ENCODE results near the gene CCDC172. TPM values are rescaled to one million over a fixed set of nuclear protein-coding genes. Genes with fewer than 3 reads are reported as not detected.

Gene CCDC172
- total and polyA plus RNA-seq, 3 donors from 2014 or later = 6.7 to 31.4 (median 7.3) TPM

GRCh38 chr10:116410351-116410750 lies 86.1 kb downstream of the CCDC172 start:
- WGBS, 2 donors = 84 to 86% methylated on average over 5 of the region's 5 CpGs
- no peak for DNase-seq
- TF ChIP-seq POLR2A (IDR thresholded peaks at IDR 0.05) (no peak), CTCF (IDR thresholded peaks at IDR 0.05) (no peak)

GRCh38 chr10:116417821-116418220 lies 93.6 kb downstream of the CCDC172 start:
- Histone ChIP-seq H3K9me3 (no peaks in the 10 kb centered on the region), H3K4me3 (no peak overlapping the region), H3K27ac (no peak overlapping the region), H3K27me3 (no peaks in the 10 kb centered on the region), H3K36me3 (ENCODE audit: low read depth, missing control alignments) (no peaks in the 10 kb centered on the region), H3K4me1 (no peaks in the 10 kb centered on the region)
- intact Hi-C loops (cut with DNase I; ENCODE audit: low total_unique reads) = no loop called here
- 71 to 73% methylated on average over 2 of the region's 2 CpGs for WGBS, 2 donors
- no peak for DNase-seq
- no peak for TF ChIP-seq CTCF (IDR thresholded peaks at IDR 0.05)
- TF ChIP-seq POLR2A (IDR thresholded peaks at IDR 0.05) = no peak

More at GRCh38 chr10:116410351-116410750, 86.1 kb downstream of the CCDC172 start:
- intact Hi-C loops (cut with DNase I; ENCODE audit: low total_unique reads) = no loop called here
- no peak overlapping the region for H3K4me3 ChIP-seq
- H3K4me1 ChIP-seq = no peaks in the 10 kb centered on the region
- no peaks in the 10 kb centered on the region for H3K9me3 ChIP-seq
- no peaks in the 10 kb centered on the region for H3K27me3 ChIP-seq
- H3K36me3 ChIP-seq (ENCODE audit: low read depth, missing control alignments) = no peaks in the 10 kb centered on the region
- no peak overlapping the region for H3K27ac ChIP-seq

- no peak for TF ChIP-seq CTCF (IDR thresholded peaks at IDR 0.05)
- TF ChIP-seq POLR2A (IDR thresholded peaks at IDR 0.05) = no peak
- H3K4me1 ChIP-seq = no peaks in the 10 kb centered on the region
- no peaks in the 10 kb centered on the region for H3K27me3 ChIP-seq
- H3K36me3 ChIP-seq (ENCODE audit: low read depth, missing control alignments) = no peaks in the 10 kb centered on the region
- no peak for DNase-seq
- H3K4me3 ChIP-seq = no peak overlapping the region
- H3K27ac ChIP-seq = no peak overlapping the region
- no peaks in the 10 kb centered on the region for H3K9me3 ChIP-seq
- WGBS, 2 donors = 79 to 92% methylated on average over 1 of the region's 1 CpG
- intact Hi-C loops (cut with DNase I; ENCODE audit: low total_unique reads) = no loop called here
Measured at GRCh38 chr10:116418389-116418788, 94.1 kb downstream of the CCDC172 start.

GRCh38 chr10:116421815-116422214 lies 97.6 kb downstream of the CCDC172 start:
- intact Hi-C loops (cut with DNase I; ENCODE audit: low total_unique reads) = no loop called here
- H3K27me3 ChIP-seq = no peaks in the 10 kb centered on the region
- TF ChIP-seq CTCF (IDR thresholded peaks at IDR 0.05) (no peak), POLR2A (IDR thresholded peaks at IDR 0.05) (no peak)
- H3K36me3 ChIP-seq (ENCODE audit: low read depth, missing control alignments) = no peaks in the 10 kb centered on the region
- H3K27ac ChIP-seq = no peak overlapping the region
- no peaks in the 10 kb centered on the region for H3K4me1 ChIP-seq
- no peak overlapping the region for H3K4me3 ChIP-seq
- no peak for DNase-seq
- 96 to 100% methylated on average over 1 of the region's 1 CpG for WGBS, 2 donors
- no peaks in the 10 kb centered on the region for H3K9me3 ChIP-seq

- intact Hi-C loops (cut with DNase I; ENCODE audit: low total_unique reads) = no loop called here
- TF ChIP-seq POLR2A (IDR thresholded peaks at IDR 0.05) = no peak
- no peak for TF ChIP-seq CTCF (IDR thresholded peaks at IDR 0.05)
- Histone ChIP-seq H3K4me3 (no peak within 1 kb of the TSS), H3K27ac (no peak within 1 kb of the TSS), H3K4me1 (no peaks in the 10 kb centered on the region), H3K9me3 (no peaks in the 10 kb centered on the region), H3K27me3 (no peaks in the 10 kb centered on the region), H3K36me3 (ENCODE audit: low read depth, missing control alignments) (no peaks in the 10 kb centered on the region)
- WGBS, 2 donors = 64 to 72% methylated on average over 2 of the region's 2 CpGs
- DNase-seq = no peak
Measured at GRCh38 chr10:116427671-116428070, 103.4 kb downstream of the CCDC172 start, which contains the start of gene PNLIPRP3. TSS of gene PNLIPRP3 (plus strand) at chr10:116427847. CDS start at chr10:116428013, 166 bp downstream.

Data from testis (tissue), 3 donors.